HepG2 (cell line): ENCODE data around the gene SOX12. TPM values are rescaled to one million over a fixed set of nuclear protein-coding genes. Genes with fewer than 3 reads are reported as not detected.

Source experiments
- CSRNP2 ChIP-seq: sonication (generic); formaldehyde crosslinking; conservative IDR thresholded peaks from 2 replicates; pipeline ENCODE4 v1.8.0; 2022; ENCODE audit warnings: low read depth, missing genetic modification reagents
- FOXJ3 ChIP-seq: sonication (generic); formaldehyde crosslinking; IDR thresholded peaks from 2 replicates; pipeline ENCODE4 v1.4.0; 2020; ENCODE audit warnings: missing genetic modification reagents, mild to moderate bottlenecking, borderline replicate concordance
- HNF4A ChIP-seq: sonication (generic); formaldehyde crosslinking; IDR thresholded peaks from 2 replicates; pipeline ENCODE4 v1.4.0; 2020; ENCODE audit warnings: missing genetic modification reagents
- HNRNPK ChIP-seq: fragments of 200-400 bp; formaldehyde crosslinking; IDR thresholded peaks from 2 replicates; pipeline ENCODE4 v1.6.1; 2018; ENCODE audit warnings: low read length, low read depth, moderate library complexity, mild to moderate bottlenecking; ENCODE audit not compliant: poor library complexity, severe bottlenecking
- KAT8 ChIP-seq: IDR thresholded peaks from 2 replicates; pipeline ENCODE4 v1.6.1; 2016; ENCODE audit warnings: missing genetic modification reagents, missing compliant biosample characterization
- NKX3-1 ChIP-seq: sonication (generic); formaldehyde crosslinking; IDR thresholded peaks from 2 replicates; pipeline ENCODE4 v1.5.0; 2020; ENCODE audit warnings: missing genetic modification reagents
- PAXIP1 ChIP-seq: sonication (generic); formaldehyde crosslinking; conservative IDR thresholded peaks from 2 replicates; pipeline ENCODE4 v1.4.0; 2020; ENCODE audit warnings: mild to moderate bottlenecking, missing genetic modification reagents, moderate library complexity
- POGZ ChIP-seq: sonication (generic); formaldehyde crosslinking; IDR thresholded peaks from 2 replicates; pipeline ENCODE4 v1.4.0; 2020; ENCODE audit warnings: mild to moderate bottlenecking, missing genetic modification reagents
- POLR2A ChIP-seq, 2 experiments: IDR thresholded peaks; 2 replicates each; pipeline ENCODE4 v1.6.1; 2011; ENCODE audit warnings: low read depth in 2 of 2, low read length in 2 of 2, mild to moderate bottlenecking in 1 of 2, moderate library complexity in 1 of 2; ENCODE audit not compliant: insufficient read depth in 1 of 2
- SMYD3 ChIP-seq: sonication (generic); formaldehyde crosslinking; IDR thresholded peaks from 2 replicates; pipeline ENCODE4 v1.8.1; 2023; ENCODE audit warnings: mild to moderate bottlenecking, missing genetic modification reagents
- SPEN ChIP-seq: sonication (generic); formaldehyde crosslinking; IDR thresholded peaks from 2 replicates; pipeline ENCODE4 v1.5.1; 2020; ENCODE audit warnings: low read depth, mild to moderate bottlenecking, missing genetic modification reagents
- ZEB1 ChIP-seq: IDR thresholded peaks from 2 replicates; pipeline ENCODE4 v1.6.1; 2012; ENCODE audit warnings: mild to moderate bottlenecking, low read depth, inconsistent platforms; ENCODE audit not compliant: insufficient replicate concordance
- ZKSCAN1 ChIP-seq: fragments of 150-350 bp; IDR thresholded peaks from 2 replicates; pipeline ENCODE4 v1.6.1; 2014; ENCODE audit warnings: low read length
- ZMYM4 ChIP-seq: sonication (generic); formaldehyde crosslinking; IDR thresholded peaks from 2 replicates; pipeline ENCODE4 v1.8.1; 2023; ENCODE audit warnings: mild to moderate bottlenecking, missing genetic modification reagents
- ZNF160 ChIP-seq: sonication (generic); formaldehyde crosslinking; IDR thresholded peaks from 2 replicates; pipeline ENCODE4 v1.8.0; 2022; ENCODE audit warnings: mild to moderate bottlenecking, inconsistent platforms, missing genetic modification reagents
- ZNF414 ChIP-seq: sonication (generic); formaldehyde crosslinking; IDR thresholded peaks from 2 replicates; pipeline ENCODE4 v1.5.0; 2020; ENCODE audit warnings: missing genetic modification reagents
- ZNF737 ChIP-seq: sonication (generic); formaldehyde crosslinking; IDR thresholded peaks from 2 replicates; pipeline ENCODE4 v1.5.0; 2020; ENCODE audit warnings: missing genetic modification reagents, mild to moderate bottlenecking, borderline replicate concordance
- ZNF878 ChIP-seq: sonication (generic); formaldehyde crosslinking; IDR thresholded peaks from 2 replicates; pipeline ENCODE4 v1.8.1; 2023; ENCODE audit warnings: mild to moderate bottlenecking, missing genetic modification reagents, moderate library complexity
- polyA plus RNA-seq, 8 experiments: library from polyadenylated mRNA; depleted of rRNA in 3 of 8; stranded (reverse) in 7 of 8; unstranded in 1 of 8; fragments of >200 nt; fragmentation: Illumina TruSeq in 4 of 8; extraction: Trizol in 4 of 8; gene quantifications; 2 replicates each; pipeline versions ENCODE4 v1.2.1 to v1.2.3, GENCODE V29; 2011 to 2016; ENCODE audit warnings: low read depth in 4 of 8, missing spikeins in 1 of 8, mixed read lengths in 1 of 8; ENCODE audit not compliant: insufficient read depth in 1 of 8
- total RNA-seq, 5 experiments: library from RNA; depleted of rRNA; stranded (reverse); fragments of >200 nt; fragmentation: Illumina TruSeq; extraction: Trizol; gene quantifications; 2 replicates each; pipeline ENCODE4 v1.2.3, GENCODE V29; 2016; ENCODE audit warnings: low read depth in 1 of 5
- TF ChIP-seq, protein P1 (sequence below): sonication (generic); formaldehyde crosslinking; IDR thresholded peaks from 2 replicates; pipeline ENCODE4 v1.4.0; 2020; ENCODE audit warnings: missing genetic modification reagents, borderline replicate concordance

The SOX12 gene
- total and polyA plus RNA-seq, 2 of the 13 experiments (the other 11 are each of a cell fraction or from before 2014, with no cell fraction given), result 10.0 to 18.7 TPM

DNA sequence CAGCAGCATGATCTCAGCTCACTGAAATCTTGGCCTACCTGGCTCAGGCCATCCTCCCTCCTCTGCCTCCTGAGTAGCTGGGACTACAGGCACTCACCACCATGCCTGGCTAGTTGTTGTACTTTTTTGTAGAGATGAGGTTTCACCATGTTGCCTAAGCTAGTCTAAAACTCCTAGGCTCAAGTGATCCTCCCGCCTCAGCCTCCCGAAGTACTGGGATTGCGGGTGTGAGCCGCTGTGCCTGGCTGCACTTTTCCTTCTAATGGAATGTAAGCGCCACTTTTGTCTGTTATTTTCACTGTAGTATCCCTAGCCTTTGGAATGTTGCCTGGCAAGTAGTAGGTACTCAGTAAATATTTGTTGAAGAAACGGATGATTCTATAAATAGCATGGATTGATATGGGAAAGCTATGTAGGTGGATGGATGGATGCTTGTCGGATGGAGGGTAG is 44.8 kb downstream of the SOX12 start (continued):
- peak; percentile 63 for TF ChIP-seq PAXIP1
- TF ChIP-seq POGZ (CRISPR knock-in tag), result peak; percentile 55; the same call in 1 of the 2 replicates
- peak; percentile 8; the same call in 1 of the 2 replicates for TF ChIP-seq SPEN (CRISPR knock-in tag)
- TF ChIP-seq ZNF160 (CRISPR knock-in tag), result no peak
- peak; percentile 18; the same call in 1 of the 2 replicates for TF ChIP-seq ZNF878
- peak; percentile 48; the same call in 1 of the 2 replicates for TF ChIP-seq ZMYM4 (CRISPR knock-in tag)
- no peak for TF ChIP-seq CSRNP2
- TF ChIP-seq ZEB1, result peak; percentile 35
- peak; percentile 72; the same call in 1 of the 2 replicates for TF ChIP-seq FOXJ3
- TF ChIP-seq HNRNPK, result no peak
- TF ChIP-seq POLR2A (IDR thresholded peaks at IDR 0.05; ENCODE audit: insufficient read depth in 1 of 2, low read depth in 2 of 2, low read length in 2 of 2), result no peak; a peak in 1 of 4 replicates
- TF ChIP-seq ZNF414, result no peak
- no peak for TF ChIP-seq ZNF737 (CRISPR knock-in tag)
- no peak for TF ChIP-seq NKX3-1 (CRISPR knock-in tag)
- TF ChIP-seq, protein P1, sequence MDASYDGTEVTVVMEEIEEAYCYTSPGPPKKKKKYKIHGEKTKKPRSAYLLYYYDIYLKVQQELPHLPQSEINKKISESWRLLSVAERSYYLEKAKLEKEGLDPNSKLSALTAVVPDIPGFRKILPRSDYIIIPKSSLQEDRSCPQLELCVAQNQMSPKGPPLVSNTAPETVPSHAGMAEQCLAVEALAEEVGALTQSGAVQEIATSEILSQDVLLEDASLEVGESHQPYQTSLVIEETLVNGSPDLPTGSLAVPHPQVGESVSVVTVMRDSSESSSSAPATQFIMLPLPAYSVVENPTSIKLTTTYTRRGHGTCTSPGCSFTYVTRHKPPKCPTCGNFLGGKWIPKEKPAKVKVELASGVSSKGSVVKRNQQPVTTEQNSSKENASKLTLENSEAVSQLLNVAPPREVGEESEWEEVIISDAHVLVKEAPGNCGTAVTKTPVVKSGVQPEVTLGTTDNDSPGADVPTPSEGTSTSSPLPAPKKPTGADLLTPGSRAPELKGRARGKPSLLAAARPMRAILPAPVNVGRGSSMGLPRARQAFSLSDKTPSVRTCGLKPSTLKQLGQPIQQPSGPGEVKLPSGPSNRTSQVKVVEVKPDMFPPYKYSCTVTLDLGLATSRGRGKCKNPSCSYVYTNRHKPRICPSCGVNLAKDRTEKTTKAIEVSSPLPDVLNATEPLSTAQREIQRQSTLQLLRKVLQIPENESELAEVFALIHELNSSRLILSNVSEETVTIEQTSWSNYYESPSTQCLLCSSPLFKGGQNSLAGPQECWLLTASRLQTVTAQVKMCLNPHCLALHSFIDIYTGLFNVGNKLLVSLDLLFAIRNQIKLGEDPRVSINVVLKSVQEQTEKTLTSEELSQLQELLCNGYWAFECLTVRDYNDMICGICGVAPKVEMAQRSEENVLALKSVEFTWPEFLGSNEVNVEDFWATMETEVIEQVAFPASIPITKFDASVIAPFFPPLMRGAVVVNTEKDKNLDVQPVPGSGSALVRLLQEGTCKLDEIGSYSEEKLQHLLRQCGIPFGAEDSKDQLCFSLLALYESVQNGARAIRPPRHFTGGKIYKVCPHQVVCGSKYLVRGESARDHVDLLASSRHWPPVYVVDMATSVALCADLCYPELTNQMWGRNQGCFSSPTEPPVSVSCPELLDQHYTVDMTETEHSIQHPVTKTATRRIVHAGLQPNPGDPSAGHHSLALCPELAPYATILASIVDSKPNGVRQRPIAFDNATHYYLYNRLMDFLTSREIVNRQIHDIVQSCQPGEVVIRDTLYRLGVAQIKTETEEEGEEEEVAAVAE (CRISPR knock-in tag), result no peak
- TF ChIP-seq HNF4A (CRISPR knock-in tag), result peak; percentile 54
- TF ChIP-seq SMYD3, result peak; percentile 54; the same call in 1 of the 2 replicates
- peak; percentile 56; the same call in 1 of the 2 replicates for TF ChIP-seq KAT8 (CRISPR knock-in tag)
- TF ChIP-seq ZKSCAN1, result peak; percentile 88
